HepG2 (cell line): ENCODE measurements around the gene MBD4. TPM values are rescaled to one million over a fixed set of nuclear protein-coding genes. Genes with fewer than 3 reads are reported as not detected.
A peak's percentile ranks its signal among the peaks of the same experiment; 100 is the strongest.

Experiments used
- ATF6 ChIP-seq: sonication (generic); formaldehyde crosslinking; conservative IDR thresholded peaks from 2 replicates; pipeline ENCODE4 v1.4.0; 2020; ENCODE audit warnings: missing genetic modification reagents
- CHCHD3 ChIP-seq: sonication (generic); formaldehyde crosslinking; IDR thresholded peaks from 2 replicates; pipeline ENCODE4 v1.8.0; 2022; ENCODE audit warnings: mild to moderate bottlenecking, missing genetic modification reagents, moderate library complexity
- CREM ChIP-seq, 2 experiments: sonication (generic) in 1 of 2; formaldehyde crosslinking in 1 of 2; IDR thresholded peaks; 2 replicates each; pipeline versions ENCODE4 v1.4.0 to v1.6.1; 2016 to 2020; ENCODE audit warnings: antibody characterized with exemption in 1 of 2, mild to moderate bottlenecking in 1 of 2, missing genetic modification reagents in 1 of 2
- FOXA1 ChIP-seq, 2 experiments: fragments of 450-650 bp in 1 of 2; sonication (generic) in 1 of 2; formaldehyde crosslinking in 1 of 2; IDR thresholded peaks; 2 replicates each; pipeline versions ENCODE4 v1.4.0 to v1.6.1; 2016 to 2020; ENCODE audit warnings: missing genetic modification reagents in 1 of 2
- HDAC2 ChIP-seq: sonication (generic); formaldehyde crosslinking; IDR thresholded peaks from 2 replicates; pipeline ENCODE4 v1.4.0; 2020; ENCODE audit warnings: missing genetic modification reagents
- IRF2 ChIP-seq: IDR thresholded peaks from 2 replicates; pipeline ENCODE4 v1.6.1; 2018; ENCODE audit warnings: missing genetic modification reagents, missing compliant biosample characterization
- KDM2A ChIP-seq: sonication (generic); formaldehyde crosslinking; IDR thresholded peaks from 2 replicates; pipeline ENCODE4 v1.4.0; 2020; ENCODE audit warnings: low read depth, missing genetic modification reagents, borderline replicate concordance
- KDM3A ChIP-seq: IDR thresholded peaks from 2 replicates; pipeline ENCODE4 v1.6.1; 2018; ENCODE audit warnings: low read depth, missing compliant biosample characterization
- KLF11 ChIP-seq: IDR thresholded peaks from 2 replicates; pipeline ENCODE4 v1.6.1; 2016; ENCODE audit warnings: missing compliant biosample characterization
- MLLT10 ChIP-seq: sonication (generic); formaldehyde crosslinking; IDR thresholded peaks from 2 replicates; pipeline ENCODE4 v1.4.0; 2020; ENCODE audit warnings: missing genetic modification reagents
- MLX ChIP-seq: IDR thresholded peaks from 2 replicates; pipeline ENCODE4 v1.6.1; 2016
- NCOA2 ChIP-seq: sonication (generic); formaldehyde crosslinking; IDR thresholded peaks from 2 replicates; pipeline ENCODE4 v1.8.0; 2022; ENCODE audit warnings: inconsistent platforms
- NCOR1 ChIP-seq: fragments of 200-600 bp; sonication (generic); IDR thresholded peaks from 2 replicates; pipeline ENCODE4 v1.7.0; 2017; ENCODE audit warnings: antibody characterized with exemption, low read length, borderline replicate concordance
- PHF20 ChIP-seq: sonication (generic); formaldehyde crosslinking; IDR thresholded peaks from 2 replicates; pipeline ENCODE4 v1.5.0; 2020; ENCODE audit warnings: mild to moderate bottlenecking, missing genetic modification reagents
- PITX1 ChIP-seq: sonication (generic); formaldehyde crosslinking; IDR thresholded peaks from 2 replicates; pipeline ENCODE4 v1.5.1; 2020; ENCODE audit warnings: mild to moderate bottlenecking, missing genetic modification reagents
- PPARG ChIP-seq: conservative IDR thresholded peaks from 2 replicates; pipeline ENCODE4 v1.6.1; 2016; ENCODE audit warnings: missing biosample characterization, missing genetic modification reagents
- RELA ChIP-seq: sonication (generic); formaldehyde crosslinking; IDR thresholded peaks from 2 replicates; pipeline ENCODE4 v1.4.0; 2020; ENCODE audit warnings: missing genetic modification reagents
- SATB2 ChIP-seq: sonication (generic); formaldehyde crosslinking; IDR thresholded peaks from 2 replicates; pipeline ENCODE4 v1.5.0; 2020; ENCODE audit warnings: missing genetic modification reagents
- SMAD1 ChIP-seq: sonication (generic); formaldehyde crosslinking; IDR thresholded peaks from 2 replicates; pipeline ENCODE4 v1.4.0; 2020; ENCODE audit warnings: missing genetic modification reagents, low read depth, mild to moderate bottlenecking, borderline replicate concordance
- TBP ChIP-seq: sonication (generic); formaldehyde crosslinking; IDR thresholded peaks from 2 replicates; pipeline ENCODE4 v1.5.0; 2020; ENCODE audit warnings: missing genetic modification reagents
- TEAD3 ChIP-seq: optimal IDR thresholded peaks from 2 replicates; pipeline ENCODE3; 2016; ENCODE audit warnings: borderline replicate concordance
- U2AF2 ChIP-seq: fragments of 200-400 bp; formaldehyde crosslinking; IDR thresholded peaks from 2 replicates; pipeline ENCODE4 v1.6.1; 2017; ENCODE audit warnings: low read depth, mild to moderate bottlenecking, low read length
- ZBTB21 ChIP-seq: sonication (generic); formaldehyde crosslinking; IDR thresholded peaks from 2 replicates; pipeline ENCODE4 v1.4.0; 2020; ENCODE audit warnings: missing genetic modification reagents
- ZBTB49 ChIP-seq: sonication (generic); formaldehyde crosslinking; IDR thresholded peaks from 2 replicates; pipeline ENCODE4 v1.4.0; 2020; ENCODE audit warnings: missing genetic modification reagents, borderline replicate concordance
- ZNF136 ChIP-seq: sonication (generic); formaldehyde crosslinking; IDR thresholded peaks from 2 replicates; pipeline ENCODE4 v1.8.1; 2022; ENCODE audit warnings: low read depth, mild to moderate bottlenecking, moderate library complexity, missing genetic modification reagents
- ZNF30 ChIP-seq: sonication (generic); formaldehyde crosslinking; IDR thresholded peaks from 2 replicates; pipeline ENCODE4 v1.5.0; 2020; ENCODE audit warnings: mild to moderate bottlenecking, missing genetic modification reagents
- ZNF567 ChIP-seq: sonication (generic); formaldehyde crosslinking; IDR thresholded peaks from 2 replicates; pipeline ENCODE4 v1.8.1; 2023; ENCODE audit warnings: mild to moderate bottlenecking, missing genetic modification reagents, borderline replicate concordance
- ZNF891 ChIP-seq: sonication (generic); formaldehyde crosslinking; IDR thresholded peaks from 2 replicates; pipeline ENCODE4 v1.5.0; 2020; ENCODE audit warnings: mild to moderate bottlenecking, missing genetic modification reagents
- polyA plus RNA-seq, 8 experiments: library from polyadenylated mRNA; depleted of rRNA in 3 of 8; stranded (reverse) in 7 of 8; unstranded in 1 of 8; fragments of >200 nt; fragmentation: Illumina TruSeq in 4 of 8; extraction: Trizol in 4 of 8; gene quantifications; 2 replicates each; pipeline versions ENCODE4 v1.2.1 to v1.2.3, GENCODE V29; 2011 to 2016; ENCODE audit warnings: low read depth in 4 of 8, missing spikeins in 1 of 8, mixed read lengths in 1 of 8; ENCODE audit not compliant: insufficient read depth in 1 of 8
- total RNA-seq, 5 experiments: library from RNA; depleted of rRNA; stranded (reverse); fragments of >200 nt; fragmentation: Illumina TruSeq; extraction: Trizol; gene quantifications; 2 replicates each; pipeline ENCODE4 v1.2.3, GENCODE V29; 2016; ENCODE audit warnings: low read depth in 1 of 5

Gene MBD4
- total and polyA plus RNA-seq, 2 of the 13 experiments (the other 11 are each of a cell fraction or from before 2014, with no cell fraction given), result 14.9 to 25.3 TPM

GRCh38 chr3:129413687-129414506, 25.9 kb downstream of the MBD4 start (continued):
- no peak for TF ChIP-seq SMAD1
- no peak for TF ChIP-seq SATB2 (CRISPR knock-in tag)
- TF ChIP-seq ZNF891 (CRISPR knock-in tag), result no peak
- no peak for TF ChIP-seq ATF6
- TF ChIP-seq CREM (IDR thresholded peaks at IDR 0.05), result peak; percentile 75
- no peak for TF ChIP-seq CREM (CRISPR knock-in tag; IDR thresholded peaks at IDR 0.05)
- peak; percentile 33; the same call in 1 of the 2 replicates for TF ChIP-seq NCOA2 (CRISPR knock-in tag)
- TF ChIP-seq TEAD3, result peak; percentile 24
- no peak for TF ChIP-seq KDM2A (CRISPR knock-in tag)
- TF ChIP-seq KDM3A, result 0 out of 2 replicates have a peak, but pooled peaks have one; percentile 10
- TF ChIP-seq FOXA1 (IDR thresholded peaks at IDR 0.05), result no peak
- peak; percentile 78 for TF ChIP-seq FOXA1 (CRISPR knock-in tag; IDR thresholded peaks at IDR 0.05)
- TF ChIP-seq MLLT10, result no peak
- TF ChIP-seq PPARG (CRISPR knock-in tag), result peak; percentile 49; the same call in 1 of the 2 replicates
- no peak for TF ChIP-seq KLF11 (CRISPR knock-in tag)
- no peak for TF ChIP-seq TBP (CRISPR knock-in tag)
- peak; percentile 37; the same call in 1 of the 2 replicates for TF ChIP-seq NCOR1
- 0 out of 2 replicates have a peak, but pooled peaks have one; percentile 14 for TF ChIP-seq IRF2 (CRISPR knock-in tag)
- no peak for TF ChIP-seq U2AF2
- no peak for TF ChIP-seq PHF20
- no peak for TF ChIP-seq CHCHD3 (CRISPR knock-in tag)
- no peak for TF ChIP-seq ZNF567 (CRISPR knock-in tag)
- no peak for TF ChIP-seq PITX1 (CRISPR knock-in tag)
- no peak for TF ChIP-seq RELA (CRISPR knock-in tag)
- TF ChIP-seq ZBTB21 (CRISPR knock-in tag), result peak; percentile 95
- no peak for TF ChIP-seq ZNF30 (CRISPR knock-in tag)
- no peak for TF ChIP-seq ZBTB49 (CRISPR knock-in tag)
- TF ChIP-seq ZNF136 (CRISPR knock-in tag), result no peak
- peak; percentile 78 for TF ChIP-seq HDAC2 (CRISPR knock-in tag)
- no peak for TF ChIP-seq MLX
